Lung (tissue), 12 donors: Measurements from ENCODE around the gene TTF2. TPM values are rescaled to one million over a fixed set of nuclear protein-coding genes. Genes with fewer than 3 reads are reported as not detected.
"Not testable (repeated sequence)": the region's sequence is repeated elsewhere in the genome, so short reads cannot be mapped to it uniquely, and the experiment has no call there.

ENCODE experiments used
- ATAC-seq: fragments of 200-7000 bp; cut with Tn5 transposase; one replicate; pipeline ENCODE4 v1.9.1; 2020; ENCODE audit warnings: moderate number of reproducible peaks; ENCODE audit not compliant: insufficient read depth, low FRiP score
- DNase-seq, 3 donors: peaks; one replicate each; pipeline ENCODE4 v3.0.0-alpha.2; 2013 to 2017
- H3K27ac ChIP-seq, 2 donors: one replicate each; pipeline ENCODE4 v1.5.1; 2013; ENCODE audit warnings: mild to moderate bottlenecking in 2 of 2, moderate library complexity in 2 of 2, control low read depth in 1 of 2, inconsistent platforms in 1 of 2, low read depth in 1 of 2, low read length in 1 of 2
- H3K27me3 ChIP-seq, 3 donors: one replicate each; pipeline ENCODE4 v1.5.1; 2013; ENCODE audit warnings: low read length in 2 of 3; ENCODE audit not compliant: control insufficient read depth in 3 of 3, insufficient read depth in 3 of 3
- H3K36me3 ChIP-seq, 4 donors: one replicate each; pipeline ENCODE4 v1.5.1; 2013; ENCODE audit warnings: low read length in 4 of 4, mild to moderate bottlenecking in 1 of 4, moderate library complexity in 1 of 4; ENCODE audit not compliant: control insufficient read depth in 4 of 4, insufficient read depth in 4 of 4
- H3K4me1 ChIP-seq, 5 donors: one replicate each; pipeline ENCODE4 v1.5.1; 2013; ENCODE audit warnings: low read length in 5 of 5, mild to moderate bottlenecking in 2 of 5, moderate library complexity in 1 of 5; ENCODE audit not compliant: control insufficient read depth in 5 of 5, insufficient read depth in 5 of 5
- H3K4me3 ChIP-seq: one replicate; pipeline ENCODE4 v1.5.1; 2013; ENCODE audit warnings: mild to moderate bottlenecking, control low read depth, moderate library complexity
- H3K9ac ChIP-seq, 2 donors: one replicate each; pipeline ENCODE4 v1.5.1; 2013; ENCODE audit warnings: low read length in 2 of 2, control low read depth in 1 of 2; ENCODE audit not compliant: insufficient read depth in 1 of 2
- H3K9me3 ChIP-seq, 4 donors: one replicate each; pipeline ENCODE4 v1.5.1; 2013; ENCODE audit warnings: low read length in 3 of 4, mild to moderate bottlenecking in 1 of 4, moderate library complexity in 1 of 4; ENCODE audit not compliant: control insufficient read depth in 4 of 4, insufficient read depth in 3 of 4
- CTCF ChIP-seq: IDR thresholded peaks from 2 replicates; pipeline ENCODE4 v1.5.1; 2012; ENCODE audit warnings: mild to moderate bottlenecking; ENCODE audit errors: control extremely low read depth, extremely low read depth
- WGBS, 2 donors: extraction: QIAGEN DNeasy Blood & Tissue Kit; methylation state at CpG; one replicate each; pipeline ENCODE4 v1.1.7; 2013; 5-methylcytosine and 5-hydroxymethylcytosine counted together
- polyA plus RNA-seq, 2 donors: library from polyadenylated mRNA; stranded (reverse); fragments of 200-250 nt; gene quantifications; one replicate each; pipeline ENCODE4 v1.2.1, GENCODE V29; 2013
- total RNA-seq, 2 donors: library from RNA; depleted of rRNA in 1 of 2; stranded (reverse); fragments of >200 nt in 1 of 2; gene quantifications; one replicate each; pipeline ENCODE4 v1.2.1, GENCODE V29; 2014 to 2021
- donor health status: control.
- donor health status: control.
- donor health status: Bipolar disorder and iron deficiency.
- donor health status: healthy.
- donor health status: DM: yes; HTN: yes; CAD: no.

The TTF2 gene
- total and polyA plus RNA-seq, 4 donors, result 3.9 to 21.0 (median 11.6) TPM

- Histone ChIP-seq H3K9ac (no peak overlapping the region), H3K36me3 (peaks cover 6 to 13% (median 8%) of the 10 kb centered on the region in 4 donors), H3K4me3 (no peak overlapping the region), H3K9me3 (no peaks in the 10 kb centered on the region), H3K27ac (no peak overlapping the region), H3K4me1 (peaks cover 0 to 4% (median 0%) of the 10 kb centered on the region in 5 donors), H3K27me3 (no peaks in the 10 kb centered on the region)
- WGBS, 2 donors, result 97 to 98% methylated on average over 1 of the region's 1 CpG
- no peak for TF ChIP-seq CTCF
- ATAC-seq, result no peak
- no peak for DNase-seq
Measured at GRCh38 chr1:117101334-117101733, 41.2 kb downstream of the TTF2 start.

GRCh38 chr1:117101858-117102257, 41.7 kb downstream of the TTF2 start:
- not testable (repeated sequence) for ATAC-seq, H3K4me3 ChIP-seq, H3K9ac ChIP-seq, H3K9me3 ChIP-seq, H3K27ac ChIP-seq, H3K27me3 ChIP-seq, H3K4me1 ChIP-seq, DNase-seq
- WGBS, 2 donors, result 96 to 97% methylated on average over 3 of the region's 3 CpGs
- H3K36me3 ChIP-seq, result peaks cover 6 to 13% (median 8%) of the 10 kb centered on the region in 4 donors

- TF ChIP-seq CTCF, result no peak
- Histone ChIP-seq H3K27me3 (no peaks in the 10 kb centered on the region), H3K4me3 (no peak overlapping the region), H3K4me1 (no peaks in the 10 kb centered on the region), H3K36me3 (peaks cover 0 to 21% (median 8%) of the 10 kb centered on the region in 4 donors), H3K9ac (no peak overlapping the region), H3K27ac (no peak overlapping the region), H3K9me3 (no peaks in the 10 kb centered on the region)
- ATAC-seq (no peak), DNase-seq (no peak)
- 85 to 95% methylated on average over 3 of the region's 3 CpGs for WGBS, 2 donors
Measured at GRCh38 chr1:117104986-117105385, 44.9 kb downstream of the TTF2 start.

- Histone ChIP-seq H3K9ac (no peak overlapping the region), H3K36me3 (peaks cover 2 to 18% (median 9%) of the 10 kb centered on the region in 4 donors), H3K9me3 (no peaks in the 10 kb centered on the region), H3K27me3 (no peaks in the 10 kb centered on the region), H3K4me3 (no peak overlapping the region), H3K4me1 (no peaks in the 10 kb centered on the region), H3K27ac (no peak overlapping the region)
- ATAC-seq, result no peak
- no peak for TF ChIP-seq CTCF
- no peak for DNase-seq
Measured at GRCh38 chr1:117105722-117106121, 45.6 kb downstream of the TTF2 start.
